Measurements from ENCODE around the gene EDC4. TPM values are rescaled to one million over a fixed set of nuclear protein-coding genes. Genes with fewer than 3 reads are reported as not detected.
A peak's percentile ranks its signal among the peaks of the same experiment; 100 is the strongest.

EDC4 gene
- total and polyA plus RNA-seq, 2 of the 13 experiments (the other 11 are each of a cell fraction or from before 2014, with no cell fraction given) = 51.4 to 59.1 TPM

GRCh38 chr16:67847064-67847861, 25.6 kb upstream of the EDC4 start, which contains the start of gene CENPT (continued):
- TF ChIP-seq LCORL (IDR thresholded peaks at IDR 0.05) = no peak
- no peak for TF ChIP-seq LCORL (CRISPR knock-in tag; IDR thresholded peaks at IDR 0.05)
- no peak for TF ChIP-seq NFKBIZ (CRISPR knock-in tag; IDR thresholded peaks at IDR 0.05)
- peak; percentile 59; the same call in 1 of the 2 replicates for TF ChIP-seq ZNF274 (CRISPR knock-in tag; IDR thresholded peaks at IDR 0.05)
- no peak for TF ChIP-seq NFRKB (IDR thresholded peaks at IDR 0.05)
- no peak for TF ChIP-seq CREM (IDR thresholded peaks at IDR 0.05)
- no peak for TF ChIP-seq CREM (CRISPR knock-in tag; IDR thresholded peaks at IDR 0.05)
- no peak for TF ChIP-seq RNF2 (conservative IDR thresholded peaks at IDR 0.05; ENCODE audit: low read depth)
- TF ChIP-seq ZNF609 (CRISPR knock-in tag; IDR thresholded peaks at IDR 0.05; ENCODE audit: borderline replicate concordance) = no peak
- TF ChIP-seq ZNF605 (CRISPR knock-in tag; IDR thresholded peaks at IDR 0.05) = no peak
- TF ChIP-seq ZMYM2 (CRISPR knock-in tag; IDR thresholded peaks at IDR 0.05) = no peak
- TF ChIP-seq, protein P1, sequence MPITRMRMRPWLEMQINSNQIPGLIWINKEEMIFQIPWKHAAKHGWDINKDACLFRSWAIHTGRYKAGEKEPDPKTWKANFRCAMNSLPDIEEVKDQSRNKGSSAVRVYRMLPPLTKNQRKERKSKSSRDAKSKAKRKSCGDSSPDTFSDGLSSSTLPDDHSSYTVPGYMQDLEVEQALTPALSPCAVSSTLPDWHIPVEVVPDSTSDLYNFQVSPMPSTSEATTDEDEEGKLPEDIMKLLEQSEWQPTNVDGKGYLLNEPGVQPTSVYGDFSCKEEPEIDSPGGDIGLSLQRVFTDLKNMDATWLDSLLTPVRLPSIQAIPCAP (CRISPR knock-in tag; IDR thresholded peaks at IDR 0.05; ENCODE audit: low read depth) = no peak
- TF ChIP-seq ARID5B (CRISPR knock-in tag; IDR thresholded peaks at IDR 0.05) = peak; percentile 20; the same call in 1 of the 2 replicates
- peak; percentile 13; the same call in 1 of the 2 replicates for TF ChIP-seq KDM5A (IDR thresholded peaks at IDR 0.05; ENCODE audit: borderline replicate concordance, low read length)
- no peak; the same call in 1 of the 2 replicates for TF ChIP-seq ARNT2 (CRISPR knock-in tag; IDR thresholded peaks at IDR 0.05; ENCODE audit: low read depth)
- TF ChIP-seq NFIC (IDR thresholded peaks at IDR 0.05; ENCODE audit: low read length) = no peak
